T47D (cell line): Measurements from ENCODE around the gene EPGN.
"Not testable (repeated sequence)": the region's sequence is repeated elsewhere in the genome, so short reads cannot be mapped to it uniquely, and the experiment has no call there.

Source experiments
- DNase-seq, 2 experiments: peaks; one replicate each; pipeline versions ENCODE4 v3.0.0 to v3.0.0-alpha.2; 2011 to 2012; ENCODE audit warnings: low read depth in 1 of 2, low spot score in 1 of 2
- JUND ChIP-seq: IDR thresholded peaks from 2 replicates; pipeline ENCODE4 v1.6.1; 2012; ENCODE audit warnings: low read depth
- in situ Hi-C: cut with HindIII; loops from 2 replicates; pipeline ENCODE4 v1.10.0; 2016; ENCODE audit warnings: low sequenced_read_pairs, low pct_unique_long_range_greater_than_20kb

EPGN gene

DNA sequence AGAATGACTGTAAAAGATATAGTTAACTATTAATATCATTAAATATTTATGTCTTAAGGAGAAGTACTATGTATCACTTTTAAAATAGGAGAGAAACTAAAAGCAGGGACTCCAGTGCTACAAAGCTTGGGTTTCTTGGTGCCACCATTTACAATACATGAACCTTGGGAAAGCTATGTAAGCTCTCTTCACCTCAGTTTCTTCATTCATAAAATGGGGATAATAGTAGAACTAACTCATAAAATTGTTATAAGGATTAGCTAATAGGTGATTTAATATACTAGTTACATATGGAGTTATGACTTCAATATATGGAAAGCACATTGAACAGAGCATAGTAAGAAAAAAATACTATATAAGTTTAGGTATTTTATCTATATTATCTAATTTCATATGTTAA lies 23.7 kb downstream of the EPGN start:
- in situ Hi-C loops = no loop called here
- DNase-seq = no peak

DNA sequence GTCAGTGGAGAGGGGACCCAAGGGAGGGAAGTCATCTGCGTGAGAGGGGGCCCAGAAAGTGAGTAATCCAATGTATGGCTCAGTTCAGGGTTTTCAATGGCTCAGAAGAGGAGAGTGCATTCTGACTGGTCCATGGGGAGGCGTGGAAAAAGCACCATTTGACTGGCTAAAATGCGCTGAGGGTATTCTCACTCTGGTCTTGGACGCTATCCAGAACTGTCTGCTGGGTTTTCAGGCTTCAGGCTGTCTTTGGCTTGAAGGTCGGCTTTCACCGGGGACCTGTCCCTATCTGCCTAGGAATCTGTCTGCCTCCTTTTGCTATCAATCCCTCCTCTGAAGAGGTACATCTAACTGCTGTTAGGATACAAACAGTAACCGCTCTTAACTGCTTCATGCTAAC lies 26.4 kb downstream of the EPGN start:
- in situ Hi-C loops = no loop called here
- no peak for TF ChIP-seq JUND
- no peak for DNase-seq

More for the DNA sequence above, 23.7 kb downstream of the EPGN start:
- no peak for TF ChIP-seq JUND

DNA sequence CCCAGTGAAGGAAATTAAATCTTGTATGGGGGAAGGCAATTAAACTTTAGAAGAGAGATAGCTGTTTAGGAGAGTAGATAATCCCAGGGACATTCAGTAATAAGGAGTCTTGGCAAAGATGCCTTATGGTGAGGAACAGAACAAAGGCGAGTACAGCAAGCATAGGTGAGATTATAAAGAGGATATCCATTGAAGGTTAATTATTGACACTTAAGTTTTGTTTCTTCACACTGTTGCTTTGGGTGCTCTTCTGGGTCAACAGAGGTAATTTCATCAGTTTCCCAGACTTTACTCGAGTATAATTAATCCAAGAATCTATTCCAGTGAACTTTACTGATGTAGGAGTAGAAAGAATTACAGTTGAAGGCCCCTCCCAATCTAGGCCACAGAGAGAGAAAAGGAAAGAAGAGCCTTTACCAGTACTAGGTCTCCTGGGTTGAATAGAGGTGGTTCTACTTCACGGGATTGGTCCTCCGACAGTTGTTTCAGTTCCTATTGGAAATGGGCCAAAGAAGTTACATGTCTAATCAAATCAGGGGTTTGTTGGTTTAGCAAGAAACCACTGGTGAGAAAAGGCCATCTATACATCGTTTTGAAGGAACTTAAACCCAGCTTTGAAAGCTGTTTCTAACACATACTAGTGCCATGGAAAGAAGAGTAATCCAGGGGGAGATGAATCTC lies 27.2 kb downstream of the EPGN start:
- in situ Hi-C loops = no loop called here
- no peak for TF ChIP-seq JUND
- no peak for DNase-seq

DNA sequence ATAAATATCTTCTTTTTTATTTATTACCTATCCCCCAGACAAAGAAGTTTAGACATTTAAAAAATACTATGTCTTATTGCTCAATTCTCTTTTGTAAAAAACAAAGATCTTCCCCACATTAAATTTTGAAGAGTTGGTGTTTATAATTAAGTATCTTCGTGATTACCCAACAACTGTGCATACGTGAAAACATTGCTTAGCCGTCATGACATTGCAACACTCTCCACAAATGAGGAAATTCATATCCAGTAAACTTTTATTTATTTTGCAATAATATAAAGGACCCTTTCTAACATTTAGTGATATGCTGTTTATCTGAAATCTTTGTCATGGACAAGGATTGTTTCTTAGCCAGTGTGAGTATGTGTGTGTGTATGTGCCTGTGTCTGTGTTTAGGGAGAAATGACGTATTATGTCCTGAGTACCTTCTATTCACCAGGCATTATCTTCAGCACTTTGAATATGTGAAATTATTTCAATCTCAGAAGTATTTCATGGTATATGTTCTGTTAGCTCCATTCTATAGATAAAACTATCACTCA lies 30.6 kb downstream of the EPGN start:
- in situ Hi-C loops = no loop called here
- no peak for TF ChIP-seq JUND
- no peak for DNase-seq

DNA sequence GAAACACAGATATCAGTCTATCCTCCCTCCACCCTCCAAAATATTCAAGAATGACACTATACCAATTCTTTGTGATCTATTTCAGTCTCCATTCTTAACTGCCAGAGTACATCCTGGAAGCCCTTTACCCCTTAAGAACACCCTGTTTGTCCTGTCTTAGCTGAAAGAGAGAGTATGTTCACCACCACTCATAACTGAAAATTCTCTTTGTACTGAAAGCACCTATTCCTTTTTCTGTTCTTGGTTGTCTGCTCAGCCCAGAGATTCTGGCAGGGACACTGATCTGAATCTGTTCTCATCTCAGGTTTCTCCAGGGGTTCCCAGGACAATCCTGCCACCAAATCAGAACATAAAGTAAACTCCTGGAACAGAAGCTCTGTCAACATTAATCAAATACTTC lies 31.2 kb downstream of the EPGN start:
- DNase-seq = no peak
- no peak for TF ChIP-seq JUND
- in situ Hi-C loops = no loop called here

DNA sequence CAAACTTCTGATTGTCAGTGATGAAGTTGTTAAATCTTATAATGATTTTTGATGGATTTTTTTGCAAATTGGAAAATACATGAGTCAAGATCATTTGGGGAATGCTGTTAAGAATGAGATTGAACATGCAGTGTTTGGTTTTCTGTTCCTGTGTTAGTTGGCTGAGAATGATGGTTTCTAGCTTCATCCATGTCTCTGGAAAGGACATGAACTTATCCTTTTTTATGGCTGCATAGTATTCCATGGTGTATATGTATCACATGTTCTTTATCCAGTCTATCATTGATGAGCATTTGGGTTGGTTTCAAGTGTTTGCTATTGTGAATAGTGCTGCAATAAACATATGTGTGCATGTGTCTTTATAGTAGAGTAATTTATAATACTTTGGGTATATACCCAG lies 32.2 kb downstream of the EPGN start:
- in situ Hi-C loops, DNase-seq: not testable (repeated sequence)

DNA sequence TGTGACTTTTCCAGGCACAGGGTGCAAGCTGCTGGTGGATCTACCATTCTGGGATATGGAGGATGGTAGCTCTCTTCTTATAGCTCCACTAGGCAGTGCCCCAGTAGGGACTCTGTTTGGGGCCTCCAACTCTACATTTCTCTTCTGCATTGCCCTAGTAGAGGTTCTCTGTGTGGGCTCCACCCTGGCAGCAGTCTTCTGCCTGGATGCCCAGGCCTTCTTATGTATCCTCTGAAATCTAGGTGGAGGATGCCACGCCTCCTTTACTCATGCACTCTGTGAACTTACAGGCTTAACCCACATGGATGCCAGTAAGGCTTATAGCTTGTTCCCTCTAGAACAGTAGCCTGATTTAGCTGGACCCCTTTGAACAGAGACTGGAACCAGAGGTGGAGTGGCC lies 35.8 kb downstream of the EPGN start:
- TF ChIP-seq JUND = no peak
- in situ Hi-C loops = no loop called here
- DNase-seq = no peak

DNA sequence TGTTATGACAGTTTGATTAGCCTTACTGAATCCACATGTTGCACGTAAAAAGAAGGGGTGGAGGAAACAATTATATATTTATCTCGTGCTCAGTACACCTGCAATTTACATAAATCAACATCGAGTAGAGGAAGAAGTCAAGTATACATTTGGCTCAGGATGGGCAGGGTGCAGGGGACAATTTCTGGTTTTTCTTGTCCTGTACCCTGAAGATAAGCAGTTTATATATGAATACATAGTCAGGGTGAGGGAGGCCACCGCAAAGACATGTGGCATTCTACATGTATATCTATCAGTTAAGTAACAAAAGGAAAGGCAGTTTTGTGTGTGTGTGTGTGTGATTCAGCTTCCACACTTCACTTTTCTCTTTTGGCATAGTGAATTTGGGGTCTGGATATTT lies 45.6 kb downstream of the EPGN start:
- in situ Hi-C loops = no loop called here
- TF ChIP-seq JUND = no peak
- no peak for DNase-seq

DNA sequence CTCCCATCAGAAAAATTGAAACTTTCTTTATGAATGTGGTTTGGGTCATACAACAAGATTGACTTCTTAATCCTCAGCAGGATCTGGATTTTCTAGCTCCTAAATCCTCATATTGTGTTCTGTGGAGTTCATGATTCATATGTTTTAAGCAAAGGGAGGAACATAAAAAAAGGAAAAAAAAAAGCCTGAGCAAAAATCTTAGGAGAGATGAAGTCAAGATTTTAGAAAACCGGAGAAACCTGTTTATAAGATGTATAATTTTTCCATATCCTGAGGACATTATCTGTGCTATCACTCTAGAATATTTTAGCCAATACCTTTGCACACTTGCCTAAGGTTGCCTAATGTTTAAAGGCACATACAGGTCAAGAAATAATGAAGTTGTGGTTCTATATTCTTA lies 49.7 kb downstream of the EPGN start:
- no peak for TF ChIP-seq JUND
- no peak for DNase-seq
- in situ Hi-C loops = no loop called here

DNA sequence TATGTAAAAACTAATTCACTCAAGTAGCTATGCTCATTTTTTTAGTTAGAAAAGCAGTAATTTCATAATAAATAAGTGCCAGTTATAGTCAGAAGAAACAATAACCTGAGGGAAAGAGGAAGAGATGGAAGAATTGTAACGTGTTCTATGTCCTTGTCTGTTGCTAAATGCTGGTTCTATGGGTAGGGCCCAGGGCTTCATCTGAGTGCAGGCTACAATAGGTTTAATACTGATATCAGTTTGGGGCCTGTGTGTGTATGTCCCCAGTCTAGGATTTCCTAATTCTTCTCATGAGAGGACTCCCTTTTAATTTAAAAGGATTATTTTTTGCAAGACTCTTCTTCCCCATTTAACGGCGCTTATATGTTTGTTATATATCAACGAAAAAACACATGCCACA lies 53.4 kb downstream of the EPGN start:
- TF ChIP-seq JUND = no peak
- in situ Hi-C loops = no loop called here
- no peak for DNase-seq

DNA sequence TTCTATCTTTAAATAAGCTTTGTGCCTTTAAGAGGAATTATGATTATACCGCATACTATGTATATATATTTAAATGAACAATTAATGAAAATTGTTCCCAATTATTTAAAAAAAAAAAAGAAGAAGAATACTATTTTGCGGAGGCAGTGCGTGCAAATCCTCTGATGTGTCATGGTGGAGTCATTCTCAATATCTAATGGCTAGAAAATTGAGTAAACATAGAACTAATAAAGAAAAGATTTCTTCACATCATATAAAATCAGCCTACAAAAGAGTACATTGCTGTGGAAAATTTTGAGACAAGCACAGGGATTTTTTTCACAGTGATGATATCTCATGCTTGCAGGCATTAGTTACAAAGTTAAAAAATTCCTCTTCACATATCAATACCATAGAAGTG lies 54.1 kb downstream of the EPGN start:
- TF ChIP-seq JUND = no peak
- in situ Hi-C loops = no loop called here
- no peak for DNase-seq

DNA sequence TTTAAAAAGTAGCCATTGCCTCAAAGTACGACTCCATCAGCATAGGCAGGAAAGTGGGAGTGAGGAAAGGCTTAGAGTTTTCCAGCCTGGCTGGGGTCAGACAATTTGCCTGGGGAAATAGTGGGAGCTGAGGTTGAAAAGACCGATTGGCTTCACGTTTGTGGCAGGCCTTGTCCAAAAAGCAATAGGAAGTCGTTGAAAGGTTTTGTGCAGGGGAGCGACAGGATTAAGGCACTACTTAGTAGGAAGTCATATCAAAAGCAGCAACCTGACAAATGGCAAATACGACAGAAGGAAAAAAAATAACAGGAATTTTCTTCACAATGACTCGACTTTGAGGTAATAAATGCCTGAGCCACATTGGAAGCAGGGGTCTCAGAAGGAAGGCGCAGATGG lies 56.0 kb downstream of the EPGN start:
- no peak for TF ChIP-seq JUND
- in situ Hi-C loops = no loop called here
- no peak for DNase-seq

DNA sequence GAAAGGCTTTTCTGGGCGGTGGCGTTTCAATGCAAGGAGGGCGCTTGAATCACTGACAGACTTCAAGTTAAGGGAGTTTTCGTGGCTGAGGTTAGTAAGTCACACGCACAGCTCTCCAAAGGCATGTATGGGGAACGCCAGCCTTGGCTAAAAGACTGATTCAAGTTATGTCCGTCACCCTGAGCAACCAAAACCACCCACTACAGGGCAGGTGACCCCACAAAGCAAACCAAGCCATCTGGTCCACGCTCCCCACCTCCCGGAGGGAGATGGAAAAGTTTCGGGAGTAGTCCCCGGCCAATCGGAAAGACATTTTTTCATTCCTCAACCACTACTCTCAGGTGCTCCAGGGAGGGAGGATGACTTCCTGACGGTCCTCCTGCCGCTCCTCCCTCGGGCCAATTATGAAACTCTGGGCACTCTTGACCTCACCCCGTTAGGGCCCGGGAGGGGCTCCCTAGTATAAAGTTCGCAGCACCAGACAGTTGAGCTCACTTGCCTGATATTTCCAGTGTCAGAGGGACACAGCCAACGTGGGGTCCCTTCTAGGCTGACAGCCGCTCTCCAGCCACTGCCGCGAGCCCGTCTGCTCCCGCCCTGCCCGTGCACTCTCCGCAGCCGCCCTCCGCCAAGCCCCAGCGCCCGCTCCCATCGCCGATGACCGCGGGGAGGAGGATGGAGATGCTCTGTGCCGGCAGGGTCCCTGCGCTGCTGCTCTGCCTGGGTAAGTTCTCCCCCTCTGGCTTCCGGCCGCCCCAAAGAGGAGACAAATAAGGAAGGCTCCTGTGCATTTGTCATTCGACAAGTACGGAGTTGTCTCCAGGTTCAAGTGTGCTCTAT lies 56.6 kb downstream of the EPGN start, which contains the start of gene EREG:
TSS of gene EREG (plus strand) at position 494 of the 840 bp plus-strand sequence. CDS start at position 658, 164 bp downstream.
- in situ Hi-C loops = no loop called here
- TF ChIP-seq JUND = no peak
- DNase-seq = no peak
